Neural crest cell (in vitro differentiated cells): ENCODE measurements around the gene ZNF646. TPM values are rescaled to one million over a fixed set of nuclear protein-coding genes. Genes with fewer than 3 reads are reported as not detected.

Source experiments
- DNase-seq: peaks from one replicate; pipeline ENCODE4 v3.0.0; 2021; ENCODE audit warnings: low read depth, mixed read lengths, low spot score
- H3K27ac Mint-ChIP-seq: one replicate; pipeline ENCODE4 v1.8.0; 2021; ENCODE audit warnings: mild to moderate bottlenecking, mixed read lengths; ENCODE audit not compliant: unreplicated experiment
- H3K27me3 Mint-ChIP-seq: 2 replicates; pipeline ENCODE4 v1.8.0; 2021; ENCODE audit warnings: low read depth, mild to moderate bottlenecking, mixed read lengths
- H3K36me3 Mint-ChIP-seq: 2 replicates; pipeline ENCODE4 v1.8.0; 2021; ENCODE audit warnings: low read depth, mild to moderate bottlenecking, mixed read lengths
- H3K4me1 Mint-ChIP-seq: 2 replicates; pipeline ENCODE4 v1.8.0; 2021; ENCODE audit warnings: mixed read lengths
- H3K4me3 Mint-ChIP-seq: one replicate; pipeline ENCODE4 v1.8.0; 2021; ENCODE audit warnings: mild to moderate bottlenecking, mixed read lengths
- H3K9me3 Mint-ChIP-seq: 2 replicates; pipeline ENCODE4 v1.8.0; 2021; ENCODE audit warnings: mixed read lengths
- CTCF ChIP-seq: fragments of 200-600 bp; sonication (generic); conservative IDR thresholded peaks from 2 replicates; pipeline ENCODE4 v1.5.0; 2021; ENCODE audit warnings: antibody characterized with exemption, mild to moderate bottlenecking
- total RNA-seq: library from RNA; stranded (reverse); gene quantifications from 2 replicates; pipeline ENCODE4 v1.2.1, GENCODE V29; 2021

Gene ZNF646
- total RNA-seq, 1 donor from 2014 or later: 32.4 TPM

- no peak for TF ChIP-seq CTCF
- Mint-ChIP-seq H3K4me1 (peaks cover 10% of the 10 kb centered on the region), H3K27ac (no peak overlapping the region), H3K27me3 (no peaks in the 10 kb centered on the region), H3K9me3 (no peaks in the 10 kb centered on the region), H3K36me3 (peaks cover 3% of the 10 kb centered on the region), H3K4me3 (peak overlapping the region; percentile 68)
- no peak for DNase-seq
Measured at GRCh38 chr16:31113121-31114120, 39.2 kb downstream of the ZNF646 start.

- TF ChIP-seq CTCF: no peak
- Mint-ChIP-seq H3K4me3 (peak overlapping the region; percentile 17), H3K27ac (no peak overlapping the region)
Measured at GRCh38 chr16:31114468-31114867, 40.2 kb downstream of the ZNF646 start.

DNA sequence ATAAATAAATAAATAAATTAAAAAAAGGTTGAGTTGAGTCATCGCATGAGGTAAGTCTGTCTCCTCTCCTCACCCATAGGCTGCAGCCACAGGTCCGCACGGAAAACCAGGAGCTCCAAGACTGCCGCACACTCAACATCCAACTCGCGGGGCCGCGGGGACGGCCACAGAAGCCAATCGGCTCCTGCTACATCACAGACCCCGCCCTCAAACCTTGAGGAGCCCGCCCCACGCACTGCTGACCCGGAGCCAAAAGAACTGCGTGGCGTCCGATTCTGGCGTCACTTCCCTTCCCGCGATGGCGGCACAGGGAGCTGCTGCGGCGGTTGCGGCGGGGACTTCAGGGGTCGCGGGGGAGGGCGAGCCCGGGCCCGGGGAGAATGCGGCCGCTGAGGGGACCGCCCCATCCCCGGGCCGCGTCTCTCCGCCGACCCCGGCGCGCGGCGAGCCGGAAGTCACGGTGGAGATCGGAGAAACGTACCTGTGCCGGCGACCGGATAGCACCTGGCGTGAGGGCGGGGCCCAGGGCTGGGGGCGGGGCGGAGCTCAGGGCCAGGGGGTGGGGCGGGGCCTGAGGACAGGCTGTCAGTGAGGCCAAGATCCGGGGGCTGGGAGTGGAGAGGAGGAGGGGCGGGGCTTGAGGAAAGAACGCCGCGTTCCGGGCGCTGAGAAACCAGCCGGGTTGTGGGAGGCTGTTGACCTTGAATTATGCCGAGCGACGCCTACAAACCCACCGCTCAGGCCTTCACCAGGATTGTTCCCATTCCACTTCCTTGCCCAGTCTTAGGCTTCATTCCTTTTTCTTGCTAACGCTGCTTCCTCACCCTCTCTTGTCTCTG, 43.4 kb downstream of the ZNF646 start, which contains the start of gene KAT8:
Gene KAT8 (plus strand): TSS at position 281 of the 839 bp plus-strand sequence. CDS start 18 bp downstream, at position 299.
- H3K9me3 Mint-ChIP-seq: no peaks in the 10 kb centered on the region
- H3K36me3 Mint-ChIP-seq: peaks cover 3% of the 10 kb centered on the region

More at GRCh38 chr16:31114468-31114867, 40.2 kb downstream of the ZNF646 start:
- Mint-ChIP-seq H3K27me3 (no peaks in the 10 kb centered on the region), H3K36me3 (peaks cover 3% of the 10 kb centered on the region), H3K4me1 (peaks cover 14% of the 10 kb centered on the region), H3K9me3 (no peaks in the 10 kb centered on the region)
- DNase-seq: no peak

DNA sequence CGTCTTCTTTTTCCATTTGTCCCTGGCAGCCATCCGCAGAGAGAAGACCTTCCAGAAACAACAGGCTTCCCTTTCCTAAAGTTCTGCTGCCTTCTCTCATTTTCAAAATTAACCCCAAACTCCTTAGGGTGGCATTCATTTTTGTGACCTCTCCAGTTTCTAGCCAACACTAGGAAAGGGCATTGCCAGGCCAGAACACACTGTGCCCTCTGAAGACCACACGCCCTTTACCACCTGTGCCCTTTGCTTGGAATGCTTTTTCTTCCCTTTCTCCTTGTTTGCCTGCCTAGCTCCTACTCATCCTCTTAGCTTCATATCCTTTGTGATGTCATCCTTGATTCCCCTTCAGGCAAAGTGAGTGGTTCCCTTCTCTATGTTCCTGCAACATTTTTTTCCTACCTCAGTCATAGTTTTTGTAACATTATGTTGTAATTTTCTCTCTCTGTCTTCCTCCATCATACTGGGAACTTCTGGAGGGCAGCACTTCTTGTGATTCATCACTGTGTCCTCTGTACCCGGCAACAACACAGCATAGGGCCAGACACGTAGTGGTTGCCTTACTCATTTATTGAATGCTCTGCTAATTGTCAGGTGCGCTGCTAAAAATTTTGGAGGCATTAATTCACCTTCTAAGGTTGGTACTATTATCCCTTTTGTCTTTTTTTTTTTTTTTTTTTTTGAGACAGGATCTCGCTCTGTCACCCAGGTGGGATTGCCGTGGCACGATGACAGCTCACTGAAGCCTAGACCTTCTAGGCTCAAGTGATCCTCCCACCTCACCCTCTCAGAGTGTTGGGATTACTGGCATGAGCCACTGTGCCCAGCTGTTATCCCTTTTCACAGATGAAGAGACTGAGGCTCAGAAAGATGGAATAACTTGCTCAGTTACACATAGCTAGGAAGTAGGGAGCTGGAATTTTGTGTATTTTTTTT, 44.3 kb downstream of the ZNF646 start:
- Mint-ChIP-seq H3K36me3 (peaks cover 3% of the 10 kb centered on the region), H3K4me1 (peaks cover 12% of the 10 kb centered on the region), H3K27ac (peak overlapping the region; percentile 52), H3K9me3 (no peaks in the 10 kb centered on the region), H3K27me3 (no peaks in the 10 kb centered on the region), H3K4me3 (peak overlapping the region; percentile 92)
- TF ChIP-seq CTCF: no peak
- no peak for DNase-seq

More for the DNA sequence above, 43.4 kb downstream of the ZNF646 start, which contains the start of gene KAT8:
- Mint-ChIP-seq H3K4me3 (peak within 1 kb of the TSS; percentile 92), H3K27ac (peak within 1 kb of the TSS; percentile 52), H3K27me3 (no peaks in the 10 kb centered on the region), H3K4me1 (peaks cover 12% of the 10 kb centered on the region)
- DNase-seq: peak; percentile 93
- TF ChIP-seq CTCF: no peak
